Measurements from ENCODE around the gene KCNJ2.

The KCNJ2 gene

DNA sequence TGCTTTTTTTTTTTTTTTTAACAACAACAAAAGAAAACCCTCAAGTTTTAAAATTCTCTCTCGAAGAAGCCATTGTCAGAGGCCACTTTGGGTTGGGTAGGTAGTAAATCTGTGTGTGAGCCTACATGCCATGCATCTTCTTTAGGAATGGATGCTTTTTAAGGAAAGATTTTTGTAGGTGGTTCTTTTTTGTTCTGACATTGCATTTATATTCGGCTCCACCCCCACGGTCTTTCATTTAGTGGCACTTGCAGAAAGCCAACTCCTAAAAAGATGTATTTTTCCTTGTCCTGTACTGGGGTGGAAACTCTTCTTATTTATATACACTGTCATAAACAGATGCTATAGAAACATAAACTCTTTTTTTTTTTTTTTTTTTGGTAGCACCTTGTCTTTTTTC lies 35.1 kb downstream of the KCNJ2 start:
- DNase-seq (ENCODE audit: low read depth, low spot score), result no peak

DNA sequence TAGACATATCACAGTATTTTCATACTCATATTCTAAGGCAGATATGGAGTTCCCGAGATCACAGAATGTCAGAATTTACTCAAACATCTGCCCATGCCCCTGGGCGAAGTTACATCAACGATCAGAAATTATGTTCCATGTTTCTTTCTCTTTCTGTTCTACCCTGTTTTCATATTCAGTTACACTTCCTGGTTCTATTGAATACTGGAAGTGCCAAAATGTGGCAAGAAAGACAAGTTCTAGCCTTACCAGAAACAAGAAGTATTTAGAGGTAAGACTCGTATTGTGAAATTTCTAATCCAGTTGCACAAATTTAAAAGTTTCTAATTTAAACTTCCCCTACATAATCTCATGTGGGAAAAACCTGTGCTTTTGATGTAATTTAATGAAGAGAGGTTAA lies 36.1 kb downstream of the KCNJ2 start:
- no peak for DNase-seq (ENCODE audit: low read depth, low spot score)

DNA sequence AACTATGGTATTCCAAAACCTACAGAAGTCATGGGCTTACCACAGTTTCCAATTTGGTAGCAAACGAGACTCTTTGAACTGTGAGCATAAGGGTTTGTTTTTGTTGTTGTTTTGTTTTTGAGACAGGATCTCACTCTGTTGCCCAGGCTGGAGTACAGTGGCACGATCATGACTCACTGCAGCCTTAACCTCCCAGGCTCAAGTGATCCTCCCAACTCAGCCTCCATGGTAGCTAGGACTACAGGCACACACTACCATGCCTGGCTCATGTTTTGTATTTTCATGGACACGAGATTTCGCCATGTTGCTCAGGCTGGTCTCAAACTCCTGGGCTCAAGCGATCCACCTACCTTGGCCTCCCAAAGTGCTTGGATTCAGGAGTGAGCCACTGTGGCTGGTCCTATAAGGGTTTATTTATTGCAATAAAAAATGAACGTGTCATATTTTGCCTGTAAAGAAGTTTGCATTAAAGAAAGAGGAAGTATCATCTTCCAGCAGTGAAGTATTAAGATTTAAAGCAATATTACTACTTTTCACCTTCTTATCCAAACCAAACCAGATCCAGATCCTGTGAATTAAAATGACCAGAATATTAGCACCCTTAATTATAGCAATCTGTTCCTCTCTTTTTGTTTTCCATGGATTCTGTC lies 37.2 kb downstream of the KCNJ2 start:
- DNase-seq (ENCODE audit: low read depth, low spot score), result no peak

DNA sequence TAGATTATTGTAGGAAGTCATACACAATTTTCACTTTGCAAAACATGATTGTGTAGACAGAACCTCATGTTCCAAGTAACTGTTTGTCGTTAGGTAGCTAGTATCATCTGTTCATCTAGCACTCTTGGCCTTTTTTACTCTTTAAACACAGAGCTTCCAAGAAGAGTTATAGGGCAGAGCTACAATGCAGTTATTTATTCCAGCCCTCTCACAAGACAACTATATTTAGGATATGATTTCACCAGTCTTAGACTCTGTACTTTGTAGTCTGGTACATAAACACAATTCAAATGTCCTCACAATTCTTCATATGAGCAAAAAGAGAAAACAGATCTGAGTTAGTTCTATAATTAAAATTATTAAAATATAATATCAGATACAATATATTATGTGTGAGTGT lies 37.9 kb downstream of the KCNJ2 start:
- no peak for DNase-seq (ENCODE audit: low read depth, low spot score)

DNA sequence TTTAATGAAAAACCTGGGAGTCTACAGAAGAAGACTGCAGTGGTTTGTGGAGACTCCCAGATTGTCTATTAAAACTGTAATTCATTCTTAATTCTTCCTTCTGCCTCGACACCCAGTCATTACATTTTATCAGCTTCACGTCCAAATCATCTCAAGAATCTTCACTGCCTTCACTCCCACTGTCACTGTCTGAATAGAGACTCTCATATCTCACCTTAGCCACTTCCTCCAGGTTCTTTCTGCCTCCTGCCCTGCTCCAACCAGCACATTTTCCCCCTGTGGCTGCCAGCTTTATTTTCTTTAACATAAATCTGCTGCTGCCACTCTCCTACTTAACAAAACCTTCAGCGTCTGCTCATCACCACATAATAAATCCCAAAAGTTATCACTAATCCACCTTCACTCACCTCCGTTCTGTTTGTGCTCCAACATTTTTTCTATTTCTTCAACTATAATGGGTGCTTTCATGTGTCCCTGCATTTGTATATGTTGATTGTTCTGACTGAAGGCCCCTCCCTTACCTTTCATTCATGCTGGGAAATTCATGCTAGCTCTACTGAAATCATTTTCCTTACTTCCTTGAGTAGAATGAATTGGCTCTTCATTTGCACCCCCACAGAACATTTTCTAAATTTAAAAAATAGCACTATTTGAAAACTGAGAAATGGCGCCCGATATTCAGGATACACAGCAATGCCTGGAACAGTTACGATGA lies 38.9 kb downstream of the KCNJ2 start:
- DNase-seq (ENCODE audit: low read depth, low spot score), result no peak

DNA sequence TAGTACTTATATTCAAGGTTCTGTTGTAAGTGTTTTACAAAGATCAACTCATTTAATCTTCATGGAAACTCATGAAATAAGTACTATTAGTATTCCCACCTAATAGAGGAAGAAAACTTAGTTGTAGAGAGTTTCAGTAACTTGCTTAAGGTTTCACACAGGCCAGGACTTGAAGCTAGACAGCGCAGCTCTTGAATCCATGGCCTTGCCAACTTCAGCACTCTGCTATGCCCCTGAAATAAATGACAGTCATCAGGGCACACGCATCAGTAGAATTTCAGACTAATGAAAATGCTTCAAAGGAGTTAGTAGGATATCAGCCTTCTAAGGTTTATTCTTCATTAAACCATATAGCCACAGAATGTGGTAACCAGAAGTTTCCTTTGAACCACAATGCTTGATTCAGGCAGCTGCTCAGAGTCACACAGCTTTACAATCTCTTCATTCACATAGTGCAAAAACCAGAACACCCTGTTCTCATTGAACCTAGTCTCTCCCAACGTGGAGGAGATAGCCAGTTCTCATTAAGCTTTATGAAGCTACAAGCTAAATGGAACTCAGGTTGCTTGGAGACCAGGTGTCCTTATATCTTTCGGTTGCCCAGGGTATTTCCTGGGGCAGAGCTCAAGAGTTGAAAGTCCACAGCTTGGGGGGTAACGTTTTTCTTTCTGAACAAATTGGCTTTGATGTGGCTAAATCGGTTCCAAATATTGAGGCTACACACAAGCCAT lies 39.7 kb downstream of the KCNJ2 start:
- no peak for DNase-seq (ENCODE audit: low read depth, low spot score)

DNA sequence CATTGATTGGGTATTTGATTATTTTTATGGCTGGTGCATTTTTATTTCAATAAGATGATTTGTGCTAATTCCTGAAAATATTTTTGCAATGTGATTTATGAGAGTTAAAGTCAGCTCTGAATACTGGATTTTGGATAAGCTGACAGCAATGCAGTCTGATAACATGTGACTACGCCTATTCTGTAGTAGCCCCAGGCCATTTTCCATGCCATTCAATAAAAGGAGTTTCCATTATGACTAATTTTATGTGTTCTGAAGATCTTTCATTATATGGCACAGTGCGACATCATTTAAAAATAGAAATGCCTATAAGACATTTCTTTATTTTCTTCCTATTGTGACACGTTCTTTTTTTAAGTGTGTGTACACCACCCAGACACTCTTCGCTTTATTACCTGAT lies 46.3 kb downstream of the KCNJ2 start:
- DNase-seq (ENCODE audit: low read depth, low spot score), result no peak

DNA sequence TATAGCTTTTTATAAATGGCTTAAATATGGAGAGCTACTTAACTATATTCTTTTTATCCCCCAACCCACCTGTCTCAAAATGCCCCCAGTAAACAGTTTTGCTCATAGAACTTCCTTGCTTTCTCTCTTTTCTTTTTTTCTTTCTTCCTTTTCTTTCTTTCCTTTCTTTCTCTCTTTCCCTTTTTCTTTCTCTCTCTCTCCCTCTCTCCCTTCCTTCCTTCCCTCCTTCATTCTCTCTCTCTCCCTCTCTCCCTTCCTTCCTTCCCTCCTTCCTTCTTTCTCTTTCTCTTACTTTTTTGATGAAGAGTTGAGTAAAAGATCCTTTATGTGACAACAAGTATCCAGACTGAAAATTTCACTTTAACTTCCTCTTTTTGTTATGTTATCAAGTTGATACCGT lies 48.2 kb downstream of the KCNJ2 start:
- DNase-seq (ENCODE audit: low read depth, low spot score), result no peak

DNA sequence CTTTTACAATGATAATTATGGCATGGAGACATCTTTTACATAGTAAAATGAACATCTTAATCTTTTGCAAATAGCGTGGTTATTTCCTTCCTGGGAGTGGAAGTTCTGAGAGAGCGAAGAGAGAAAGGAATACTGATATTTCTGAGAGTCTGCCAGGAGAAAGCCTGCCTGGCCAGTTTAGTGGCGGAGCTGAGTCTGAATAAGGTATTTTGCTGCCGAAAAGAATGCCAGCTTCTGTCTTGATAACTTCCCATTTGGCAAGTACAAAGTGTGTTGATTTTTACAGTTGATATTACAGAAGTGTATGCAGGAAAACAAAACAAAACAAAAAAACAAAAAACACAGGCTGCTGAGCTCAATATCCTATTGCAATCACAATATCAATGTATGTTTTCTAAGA lies 55.9 kb downstream of the KCNJ2 start:
- DNase-seq (ENCODE audit: low read depth, low spot score), result no peak
